ENCODE results near the gene CPB1.

Gene CPB1

DNA sequence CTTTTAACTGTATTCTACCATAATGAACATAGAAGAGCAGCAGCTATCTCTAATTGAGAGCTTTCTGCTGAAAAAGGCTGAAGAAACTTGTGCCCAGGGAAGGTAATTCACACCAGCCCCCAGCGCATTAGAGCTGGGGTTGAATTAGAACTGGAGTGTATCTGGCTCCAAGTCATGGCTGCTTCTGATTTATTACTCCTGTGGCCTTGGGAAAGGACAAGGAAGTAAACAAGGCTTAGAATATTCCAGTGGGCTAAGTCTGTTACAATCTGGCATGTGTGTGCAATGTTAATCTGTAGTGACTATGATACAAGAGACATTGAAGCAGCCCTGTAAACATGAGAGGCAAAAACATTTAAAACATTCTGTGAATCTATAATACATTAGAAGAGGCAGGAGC is 55.6 kb downstream of the CPB1 start:
- DNase-seq (ENCODE audit: low spot score): no peak

DNA sequence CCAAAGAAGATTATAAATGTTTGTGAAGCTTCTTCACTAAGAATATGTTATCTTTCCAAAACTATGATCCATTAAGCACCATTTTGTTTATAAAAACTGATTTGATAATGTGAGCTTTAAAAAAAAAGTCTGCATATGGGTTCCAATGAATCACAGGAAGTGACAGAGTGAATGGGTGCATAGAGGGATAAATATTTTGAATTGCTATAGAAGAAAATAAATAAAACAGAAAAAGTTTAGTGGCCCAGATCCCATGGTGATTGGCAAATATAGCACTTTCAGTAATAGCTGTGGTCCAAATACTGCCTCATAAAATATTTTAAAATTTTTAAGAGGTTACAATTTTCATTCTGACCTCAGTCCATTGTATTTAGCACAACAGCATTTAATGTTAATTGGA is 56.6 kb downstream of the CPB1 start:
- DNase-seq (ENCODE audit: low spot score): no peak

DNA sequence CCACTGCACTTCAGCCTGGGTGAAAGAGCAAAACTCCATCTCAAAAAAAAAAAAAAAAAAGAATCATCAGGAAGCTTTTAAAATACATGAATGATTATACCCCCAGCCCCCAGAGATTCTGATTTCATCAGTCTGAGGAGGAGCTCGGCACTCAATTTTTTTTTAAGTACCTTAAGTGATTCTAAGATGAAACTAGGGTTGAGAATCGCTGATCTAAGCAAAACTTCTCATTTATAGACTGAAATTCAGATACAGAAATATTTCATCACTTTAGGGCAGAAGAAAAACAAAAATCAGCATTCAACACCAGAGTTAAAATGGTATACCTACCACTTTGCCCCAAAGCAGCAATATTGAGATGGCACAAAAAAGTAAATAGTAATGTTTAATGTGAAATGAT is 62.2 kb downstream of the CPB1 start:
- no peak for DNase-seq (ENCODE audit: low spot score)

DNA sequence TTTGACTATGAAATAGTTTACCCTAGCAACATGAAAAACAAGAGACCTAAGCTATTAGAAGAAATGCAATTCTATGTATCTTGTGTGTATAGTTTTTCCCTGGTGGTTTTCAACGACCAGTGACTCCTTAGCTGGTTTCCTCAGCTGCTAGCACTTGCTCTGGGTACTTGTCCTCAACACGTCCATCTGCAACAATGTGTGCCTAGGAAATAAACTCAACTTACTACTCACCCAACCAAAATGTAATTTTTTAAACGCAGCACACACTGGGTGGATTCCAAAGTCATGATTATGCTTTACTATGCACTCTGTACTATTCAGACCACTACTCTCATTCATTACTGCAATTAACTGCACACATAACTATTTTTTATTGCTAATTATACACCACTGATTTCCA is 68.5 kb downstream of the CPB1 start:
- no peak for DNase-seq (ENCODE audit: low spot score)

DNA sequence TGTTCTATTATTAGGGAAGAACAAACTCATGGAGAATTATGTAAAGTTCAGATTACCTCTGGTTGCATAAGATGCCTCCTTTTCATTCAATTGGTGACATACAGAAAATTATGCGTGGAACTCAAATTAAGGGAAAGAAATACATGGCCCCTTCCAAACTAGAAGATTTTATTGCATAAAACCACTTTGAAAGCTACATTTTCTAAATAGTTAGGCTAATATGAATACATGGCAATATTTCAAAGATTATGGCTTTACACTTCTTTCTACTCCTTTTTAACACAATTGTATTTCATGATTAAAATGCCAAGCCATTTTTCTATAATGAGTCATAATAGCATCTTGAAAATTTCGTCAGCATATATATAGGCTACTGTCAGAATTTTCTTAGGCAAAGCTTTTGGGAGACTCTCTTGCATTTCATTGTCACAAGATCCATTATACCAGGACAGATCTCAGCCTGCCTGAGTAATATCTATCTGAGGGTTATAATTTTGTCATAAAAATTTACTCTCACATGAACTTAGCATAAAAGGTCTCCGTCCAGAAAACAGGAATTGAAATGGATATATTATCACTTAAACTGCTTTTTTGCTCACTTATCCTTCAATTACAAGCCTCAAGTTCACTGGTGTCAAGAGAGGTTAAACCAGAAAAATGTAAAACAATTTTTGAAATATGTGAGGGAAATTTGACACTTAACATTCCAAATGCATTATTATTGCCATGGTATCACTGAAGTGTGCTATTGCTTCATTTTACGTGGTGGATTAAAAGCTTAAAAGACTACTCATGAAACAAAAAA is 74.6 kb downstream of the CPB1 start:
- DNase-seq (ENCODE audit: low spot score): peak; percentile 37

DNA sequence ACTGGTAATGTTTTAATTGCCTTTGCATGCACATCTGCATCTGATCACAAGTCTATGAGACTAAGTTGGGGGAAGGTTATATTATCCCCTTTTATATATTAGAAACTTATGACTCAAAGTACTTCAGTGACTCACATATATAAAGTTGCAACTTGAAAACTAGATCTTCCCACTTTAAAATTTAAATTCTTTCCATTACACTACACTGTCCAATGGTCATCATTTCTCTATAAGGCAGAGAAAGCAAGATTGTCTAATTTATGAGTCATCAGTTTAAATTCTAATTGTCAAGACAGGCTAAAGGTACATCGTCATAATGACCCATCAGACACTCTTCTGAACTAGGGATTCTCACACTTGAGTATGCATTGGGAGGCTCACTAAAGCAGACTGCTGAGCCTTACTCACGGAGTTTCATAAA is 75.4 kb downstream of the CPB1 start:
- DNase-seq (ENCODE audit: low spot score): peak; percentile 7

DNA sequence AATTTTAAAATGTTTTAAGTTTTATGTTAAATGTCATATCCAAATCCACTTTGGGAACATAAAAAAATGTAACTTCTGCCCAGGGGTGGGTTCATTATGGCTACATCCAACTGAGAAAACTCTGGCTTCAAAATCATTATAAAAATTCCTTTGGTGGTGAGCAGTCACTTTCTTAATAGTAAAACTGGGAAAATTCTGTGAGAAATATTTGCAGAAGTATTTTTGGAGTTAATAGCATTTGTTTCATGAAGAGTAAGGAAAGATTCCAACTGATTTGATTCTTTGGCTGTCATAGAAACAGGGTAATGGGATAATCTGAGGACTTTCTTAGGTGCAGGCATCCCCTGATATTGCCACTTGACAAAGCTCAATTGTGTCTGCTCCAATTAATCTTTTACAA is 76.3 kb downstream of the CPB1 start:
- DNase-seq (ENCODE audit: low spot score): no peak

DNA sequence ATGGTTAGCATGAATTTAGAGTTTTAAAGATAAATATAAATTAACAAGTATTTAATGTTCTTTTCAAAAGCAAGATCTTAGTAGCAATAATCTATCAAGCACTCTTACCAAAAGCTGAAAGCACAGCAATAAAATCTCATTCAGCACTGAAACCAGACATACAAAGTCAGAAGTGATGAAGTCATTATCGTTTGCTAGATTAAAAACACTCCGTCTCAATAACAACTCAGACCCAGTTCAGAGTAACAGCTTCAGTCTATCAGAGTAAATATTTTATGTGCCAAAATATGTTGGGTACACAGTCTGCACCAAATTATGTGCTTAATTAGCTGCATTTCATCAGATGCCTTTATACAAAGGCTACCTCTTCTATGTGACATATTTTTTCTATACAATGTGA is 79.1 kb downstream of the CPB1 start:
- no peak for DNase-seq (ENCODE audit: low spot score)

Data from hepatic stellate cell (primary cell).